IPS DF 4.7 (cell line): ENCODE results near the gene PCARE.
"Not testable (repeated sequence)": the region's sequence is repeated elsewhere in the genome, so short reads cannot be mapped to it uniquely, and the experiment has no call there.

Experiments
- DNase-seq: peaks from one replicate; pipeline ENCODE4 v3.0.0-alpha.2; 2013; ENCODE audit warnings: low spot score; ENCODE audit errors: extremely low read depth

PCARE gene

DNA sequence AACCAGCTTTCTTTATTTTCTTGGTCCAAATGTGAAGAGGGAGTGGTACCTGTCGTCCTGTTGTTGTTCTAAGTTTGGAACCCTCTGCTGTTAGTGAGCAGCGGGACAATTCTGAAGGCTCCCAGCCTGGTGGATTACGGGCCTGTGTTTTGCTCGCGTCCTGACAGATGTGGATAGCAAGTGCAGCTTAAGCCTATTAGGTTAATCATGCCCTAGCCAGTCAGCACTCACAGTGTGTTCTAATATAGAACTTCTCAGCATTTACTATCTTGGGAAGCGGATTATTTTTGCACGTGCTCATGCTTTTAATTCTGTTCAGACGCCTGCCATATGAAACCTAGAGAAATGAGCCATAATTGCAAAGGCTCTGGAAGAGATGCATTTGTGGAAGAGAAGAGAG, at the start of gene PCARE:
Gene PCARE (minus strand): TSS at position 113 of the 400 bp plus-strand sequence. CDS start 262 bp downstream, outside the sequence.
- no peak for DNase-seq

DNA sequence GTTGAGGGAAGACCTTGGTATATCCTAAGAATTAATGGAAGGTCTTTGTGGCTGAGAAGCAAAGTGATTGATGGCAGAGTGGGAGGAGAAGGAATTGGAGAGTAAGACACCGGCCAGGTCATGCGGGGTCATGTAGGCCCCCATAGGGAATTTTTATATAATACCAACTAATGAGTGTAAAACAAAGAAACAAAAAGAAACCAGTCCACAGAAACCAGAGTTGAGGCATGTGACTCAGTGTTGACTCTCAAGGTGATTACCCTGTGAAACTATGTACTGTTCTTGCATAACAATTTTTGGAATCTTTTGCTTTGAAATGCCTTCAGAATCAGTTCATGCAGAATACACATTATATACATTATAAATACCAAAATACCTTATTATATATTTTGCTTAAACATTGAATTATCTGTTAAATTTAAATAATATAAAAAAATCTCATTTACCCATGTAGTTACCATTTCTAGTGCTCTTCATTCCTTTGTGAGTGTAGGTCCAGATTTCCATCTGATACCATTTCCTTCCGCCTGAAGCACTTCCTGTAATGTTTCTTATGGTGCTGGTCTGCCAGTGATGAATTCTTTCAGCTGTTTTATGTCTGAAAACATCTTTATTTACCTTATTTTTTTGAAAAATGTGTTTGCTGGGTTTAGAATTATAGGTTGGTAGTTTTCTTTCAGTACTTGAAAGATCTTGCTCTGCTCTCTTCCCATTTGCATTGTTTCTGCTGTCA, 49.5 kb upstream of the PCARE start:
- DNase-seq: no peak

GRCh38 chr2:29120846-29121245, 46.5 kb upstream of the PCARE start:
- DNase-seq: no peak

DNA sequence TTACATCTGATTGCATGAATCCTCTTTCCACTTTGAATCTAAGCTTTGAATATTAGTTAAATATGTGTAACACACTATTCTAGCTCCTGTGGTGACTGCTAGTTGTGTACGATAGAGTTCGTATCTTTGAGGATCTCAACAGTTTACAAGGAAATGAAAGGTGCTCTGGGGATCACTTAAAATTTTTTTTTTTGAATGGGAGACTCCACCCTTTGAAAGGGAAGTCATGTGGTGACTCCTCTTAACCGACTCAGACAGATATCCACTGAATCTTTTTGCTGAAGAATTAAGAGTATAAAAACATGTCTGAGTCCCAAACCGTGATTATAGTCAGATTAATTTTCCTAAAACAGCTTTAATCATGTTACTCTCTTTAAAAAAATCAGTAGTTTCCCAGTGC, 44.9 kb upstream of the PCARE start:
- no peak for DNase-seq

- DNase-seq: no peak
These were observed 43.4 kb upstream of the PCARE start for GRCh38 chr2:29117636-29118303.

GRCh38 chr2:29115797-29116781, 41.8 kb upstream of the PCARE start:
- no peak for DNase-seq

GRCh38 chr2:29114946-29115609, 40.8 kb upstream of the PCARE start, which contains the start of gene CLIP4:
CLIP4 (plus strand) TSS chr2:29115415; CDS start chr2:29121389, 5,974 bp downstream.
- DNase-seq: no peak

DNA sequence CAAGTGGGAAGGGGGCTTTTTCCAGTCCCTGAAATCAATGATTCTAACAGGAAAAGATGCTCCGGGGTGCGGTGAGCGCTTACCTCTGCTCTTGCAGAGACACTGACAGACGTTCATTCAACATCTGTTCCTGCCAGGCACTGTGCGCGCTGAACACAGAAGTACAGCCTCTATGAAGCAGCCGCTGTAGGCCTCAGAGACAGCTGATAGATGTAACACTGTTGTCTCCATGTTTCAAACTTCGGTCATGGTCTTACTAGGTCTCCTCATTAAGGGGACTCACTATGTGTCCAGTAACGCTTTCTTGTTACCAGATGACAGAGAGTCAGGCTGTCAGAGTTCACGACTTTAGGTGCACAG, 40.2 kb upstream of the PCARE start:
- DNase-seq: no peak

GRCh38 chr2:29113891-29114321, 39.6 kb upstream of the PCARE start:
- no peak for DNase-seq

- DNase-seq: no peak
These were observed 38.8 kb upstream of the PCARE start for GRCh38 chr2:29113027-29113686.

DNA sequence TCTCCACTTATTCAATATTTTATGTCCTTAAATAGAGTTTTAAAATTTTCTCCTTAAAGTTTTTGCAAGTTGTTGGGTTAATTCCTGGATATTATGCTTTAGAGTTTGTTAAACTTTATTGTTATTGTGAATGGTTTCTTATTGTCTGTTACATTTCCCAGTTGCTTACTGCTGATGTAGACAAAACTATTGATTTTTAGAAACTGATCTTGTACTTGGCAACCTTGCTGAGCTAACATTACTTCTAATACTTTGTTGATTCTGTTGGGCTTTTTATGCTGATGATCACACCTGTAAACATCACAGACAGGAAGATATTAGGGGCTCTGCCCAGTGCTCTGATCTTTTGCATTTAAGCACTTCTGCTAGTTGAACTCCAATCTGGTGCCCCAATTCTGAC, 38.1 kb upstream of the PCARE start:
- DNase-seq: no peak

DNA sequence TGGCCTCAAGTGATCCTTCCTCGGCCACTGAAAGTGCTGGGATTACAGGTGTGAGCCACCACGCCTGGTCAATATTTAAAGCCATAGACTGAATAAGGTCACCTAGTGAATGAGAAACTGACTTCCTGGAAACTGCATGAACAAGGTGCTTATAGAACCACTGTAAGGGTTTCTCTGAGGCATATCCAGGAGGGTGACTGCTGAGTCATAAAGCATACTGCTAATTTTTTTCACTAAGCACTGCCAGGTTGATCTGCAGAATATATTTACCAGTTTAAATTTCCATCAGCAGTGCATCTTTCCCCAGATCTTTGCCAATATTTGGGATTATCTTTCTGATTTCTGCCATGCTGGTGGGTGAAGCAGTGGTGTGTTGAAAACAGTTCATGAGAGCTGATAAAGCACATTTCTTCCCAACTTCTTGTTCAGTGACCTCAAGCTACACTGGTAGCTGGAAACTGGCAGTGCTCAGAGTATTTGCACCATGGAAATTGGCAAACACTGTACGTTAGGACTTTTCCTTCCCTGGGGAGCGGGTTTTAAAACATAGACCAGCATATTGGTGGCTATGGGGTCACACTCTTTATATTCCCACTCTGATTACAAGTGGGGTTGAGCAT, 36.7 kb upstream of the PCARE start:
- no peak for DNase-seq

GRCh38 chr2:29109246-29109645, 34.9 kb upstream of the PCARE start:
- DNase-seq: no peak

DNA sequence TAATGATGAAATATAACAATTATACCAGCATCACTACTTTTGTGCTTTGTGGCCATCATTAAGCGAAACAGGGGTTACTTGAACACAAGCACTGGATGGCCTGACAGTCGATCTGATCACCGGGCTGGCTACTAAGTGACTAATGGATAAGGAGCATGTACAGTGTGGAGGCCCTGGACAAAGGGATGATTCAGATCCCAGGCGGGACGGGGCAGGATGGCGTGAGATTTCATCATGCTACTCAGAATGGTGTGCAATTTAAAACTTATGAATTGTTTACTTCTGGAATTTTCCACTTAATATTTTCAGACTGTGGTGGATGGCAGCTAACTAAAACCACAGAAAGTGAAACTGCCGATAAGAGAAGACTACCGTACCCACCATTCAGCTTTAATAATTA, 33.9 kb upstream of the PCARE start:
- DNase-seq: no peak

GRCh38 chr2:29107547-29107946, 33.2 kb upstream of the PCARE start:
- not testable (repeated sequence) for DNase-seq

- DNase-seq: no peak
These were observed 32.7 kb upstream of the PCARE start for GRCh38 chr2:29106980-29107388.

GRCh38 chr2:29106256-29106655, 31.9 kb upstream of the PCARE start:
- no peak for DNase-seq

DNA sequence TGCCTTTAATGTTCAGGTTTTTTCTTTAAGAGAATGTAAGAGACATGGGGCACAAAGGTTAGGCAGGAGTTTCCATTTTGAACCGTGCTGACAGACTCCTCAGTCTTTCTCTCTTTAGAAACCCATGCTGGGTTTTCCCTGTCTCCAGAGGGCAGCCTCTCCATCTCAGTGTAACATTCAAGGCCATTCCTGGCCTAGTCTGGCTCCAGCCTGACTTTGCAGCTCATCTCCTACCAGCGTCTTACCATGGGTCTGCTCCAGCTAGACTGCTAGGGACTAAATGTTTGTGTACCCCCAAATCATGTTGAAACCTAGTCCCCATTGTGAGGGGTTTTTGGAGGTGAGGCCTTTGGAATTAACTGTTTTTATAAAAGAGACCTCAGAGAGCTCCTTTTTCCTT, 31.1 kb upstream of the PCARE start:
- DNase-seq: no peak

- DNase-seq: no peak
These were observed 30.4 kb upstream of the PCARE start for GRCh38 chr2:29104688-29105087.

DNA sequence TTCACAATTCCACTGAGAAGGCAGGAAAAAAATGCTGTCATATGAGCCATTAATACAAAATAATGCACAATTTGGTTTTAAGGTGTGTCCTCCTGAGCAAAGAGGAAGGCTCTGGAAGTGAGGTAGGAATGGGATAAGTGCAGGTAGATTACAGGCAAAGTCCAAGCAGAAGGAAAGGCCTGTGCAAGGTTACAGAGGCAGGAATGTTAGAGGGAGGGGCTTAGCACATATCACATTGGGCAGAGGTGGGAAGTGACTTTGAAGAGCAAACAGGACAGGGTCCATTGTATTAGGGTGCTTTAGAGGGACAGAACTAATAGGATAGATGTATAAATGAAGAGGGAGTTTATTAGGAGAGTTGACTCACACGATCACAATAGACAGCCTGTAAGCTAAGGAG, 26.2 kb upstream of the PCARE start:
- DNase-seq: no peak
